ENCODE data around the gene SOAT1.

DNA sequence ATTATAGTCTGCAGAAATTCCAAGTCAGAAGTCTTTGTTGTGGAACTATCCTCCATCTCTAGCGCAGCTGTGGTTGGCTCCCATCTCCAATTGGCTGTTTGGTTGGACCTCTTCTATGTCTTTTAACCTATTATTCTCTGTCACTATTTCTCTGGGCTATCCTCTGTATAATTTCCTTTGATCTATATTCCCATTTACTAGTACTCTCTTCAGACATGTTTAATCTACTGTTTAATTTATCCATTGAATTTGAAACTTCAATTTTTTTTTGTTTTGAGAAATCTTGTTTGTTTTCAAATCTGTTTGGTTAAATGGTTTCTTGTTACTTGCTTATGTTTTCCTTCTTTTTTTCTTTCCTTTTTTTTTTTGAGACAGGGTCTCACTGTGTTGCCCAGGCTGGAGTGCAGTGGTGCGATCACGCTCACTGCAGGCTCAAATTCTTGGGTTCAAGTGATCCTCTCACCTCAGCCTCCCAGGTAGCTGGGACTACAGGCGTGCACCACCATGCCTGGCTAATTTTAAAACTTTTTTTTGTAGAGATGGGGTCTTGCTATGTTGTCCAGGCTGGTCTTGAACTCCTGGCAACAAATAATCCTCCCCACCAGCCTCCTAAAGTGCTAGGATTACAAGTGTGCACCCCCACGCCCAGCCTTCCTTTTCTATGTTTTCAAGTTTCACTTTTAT is 28.1 kb downstream of the SOAT1 start:
- TF ChIP-seq, protein P1, sequence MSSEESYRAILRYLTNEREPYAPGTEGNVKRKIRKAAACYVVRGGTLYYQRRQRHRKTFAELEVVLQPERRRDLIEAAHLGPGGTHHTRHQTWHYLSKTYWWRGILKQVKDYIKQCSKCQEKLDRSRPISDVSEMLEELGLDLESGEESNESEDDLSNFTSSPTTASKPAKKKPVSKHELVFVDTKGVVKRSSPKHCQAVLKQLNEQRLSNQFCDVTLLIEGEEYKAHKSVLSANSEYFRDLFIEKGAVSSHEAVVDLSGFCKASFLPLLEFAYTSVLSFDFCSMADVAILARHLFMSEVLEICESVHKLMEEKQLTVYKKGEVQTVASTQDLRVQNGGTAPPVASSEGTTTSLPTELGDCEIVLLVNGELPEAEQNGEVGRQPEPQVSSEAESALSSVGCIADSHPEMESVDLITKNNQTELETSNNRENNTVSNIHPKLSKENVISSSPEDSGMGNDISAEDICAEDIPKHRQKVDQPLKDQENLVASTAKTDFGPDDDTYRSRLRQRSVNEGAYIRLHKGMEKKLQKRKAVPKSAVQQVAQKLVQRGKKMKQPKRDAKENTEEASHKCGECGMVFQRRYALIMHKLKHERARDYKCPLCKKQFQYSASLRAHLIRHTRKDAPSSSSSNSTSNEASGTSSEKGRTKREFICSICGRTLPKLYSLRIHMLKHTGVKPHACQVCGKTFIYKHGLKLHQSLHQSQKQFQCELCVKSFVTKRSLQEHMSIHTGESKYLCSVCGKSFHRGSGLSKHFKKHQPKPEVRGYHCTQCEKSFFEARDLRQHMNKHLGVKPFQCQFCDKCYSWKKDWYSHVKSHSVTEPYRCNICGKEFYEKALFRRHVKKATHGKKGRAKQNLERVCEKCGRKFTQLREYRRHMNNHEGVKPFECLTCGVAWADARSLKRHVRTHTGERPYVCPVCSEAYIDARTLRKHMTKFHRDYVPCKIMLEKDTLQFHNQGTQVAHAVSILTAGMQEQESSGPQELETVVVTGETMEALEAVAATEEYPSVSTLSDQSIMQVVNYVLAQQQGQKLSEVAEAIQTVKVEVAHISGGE (tag by site-specific recombination; conservative IDR thresholded peaks at IDR 0.05; ENCODE audit: low read depth), result no peak
- TF ChIP-seq, protein P2, sequence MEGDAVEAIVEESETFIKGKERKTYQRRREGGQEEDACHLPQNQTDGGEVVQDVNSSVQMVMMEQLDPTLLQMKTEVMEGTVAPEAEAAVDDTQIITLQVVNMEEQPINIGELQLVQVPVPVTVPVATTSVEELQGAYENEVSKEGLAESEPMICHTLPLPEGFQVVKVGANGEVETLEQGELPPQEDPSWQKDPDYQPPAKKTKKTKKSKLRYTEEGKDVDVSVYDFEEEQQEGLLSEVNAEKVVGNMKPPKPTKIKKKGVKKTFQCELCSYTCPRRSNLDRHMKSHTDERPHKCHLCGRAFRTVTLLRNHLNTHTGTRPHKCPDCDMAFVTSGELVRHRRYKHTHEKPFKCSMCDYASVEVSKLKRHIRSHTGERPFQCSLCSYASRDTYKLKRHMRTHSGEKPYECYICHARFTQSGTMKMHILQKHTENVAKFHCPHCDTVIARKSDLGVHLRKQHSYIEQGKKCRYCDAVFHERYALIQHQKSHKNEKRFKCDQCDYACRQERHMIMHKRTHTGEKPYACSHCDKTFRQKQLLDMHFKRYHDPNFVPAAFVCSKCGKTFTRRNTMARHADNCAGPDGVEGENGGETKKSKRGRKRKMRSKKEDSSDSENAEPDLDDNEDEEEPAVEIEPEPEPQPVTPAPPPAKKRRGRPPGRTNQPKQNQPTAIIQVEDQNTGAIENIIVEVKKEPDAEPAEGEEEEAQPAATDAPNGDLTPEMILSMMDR (tag by site-specific recombination; IDR thresholded peaks at IDR 0.05), result no peak
- TF ChIP-seq ZBTB21 (tag by site-specific recombination; IDR thresholded peaks at IDR 0.05), result no peak

Data from HEK293 (cell line).